Breast epithelium (tissue), 4 donors: ENCODE measurements around the gene ECE1. TPM values are rescaled to one million over a fixed set of nuclear protein-coding genes. Genes with fewer than 3 reads are reported as not detected.
A peak's percentile ranks its signal among the peaks of the same experiment; 100 is the strongest.

Source experiments
- DNase-seq, 2 donors: peaks; one replicate each; pipeline ENCODE4 v3.0.0-alpha.2; 2019; ENCODE audit warnings: low spot score in 2 of 2
- H3K27ac ChIP-seq, 2 donors: fragments of 200-600 bp; sonication (generic) in 1 of 2; one replicate each; pipeline ENCODE4 v1.5.1; 2016 to 2019; ENCODE audit warnings: mild to moderate bottlenecking in 1 of 2
- H3K27me3 ChIP-seq, 2 donors: fragments of 200-600 bp; sonication (generic) in 1 of 2; one replicate each; pipeline versions ENCODE4 v1.5.1 to v1.6.0; 2017 to 2019; ENCODE audit warnings: control low read depth in 1 of 2, mild to moderate bottlenecking in 1 of 2
- H3K36me3 ChIP-seq: fragments of 200-600 bp; one replicate; pipeline ENCODE4 v1.5.1; 2019
- H3K4me1 ChIP-seq, 2 donors: fragments of 200-600 bp; sonication (generic); one replicate each; pipeline ENCODE4 v1.5.1; 2016 to 2019; ENCODE audit warnings: control low read depth in 1 of 2
- H3K4me3 ChIP-seq, 3 donors: fragments of 200-600 bp; sonication (generic); 1 replicate in 2 of 3; 2 replicates in 1 of 3; pipeline ENCODE4 v1.5.1; 2016 to 2019; ENCODE audit warnings: mild to moderate bottlenecking in 3 of 3, moderate library complexity in 2 of 3
- H3K9me3 ChIP-seq, 2 donors: fragments of 200-600 bp; sonication (generic) in 1 of 2; one replicate each; pipeline ENCODE4 v1.5.1; 2016 to 2019; ENCODE audit warnings: control low read depth in 1 of 2
- CTCF ChIP-seq, 3 donors: fragments of 450-650 bp; IDR thresholded peaks; one replicate each; pipeline ENCODE4 v1.5.1; 2016 to 2017; ENCODE audit warnings: antibody characterized with exemption in 3 of 3, mild to moderate bottlenecking in 3 of 3, moderate library complexity in 3 of 3
- POLR2A ChIP-seq: fragments of 450-650 bp; IDR thresholded peaks from one replicate; pipeline ENCODE4 v1.6.1; 2016; ENCODE audit warnings: antibody characterized with exemption, mild to moderate bottlenecking, moderate library complexity
- POLR2AphosphoS5 ChIP-seq, 3 donors: sonication (generic); formaldehyde crosslinking; IDR thresholded peaks; one replicate each; pipeline ENCODE4 v1.6.1; 2017; ENCODE audit warnings: antibody characterized with exemption in 3 of 3
- intact Hi-C: fragments of 100-400 bp; cut with DNase I; formaldehyde crosslinking; loops from one replicate; pipeline ENCODE4 v1.15.1; 2023; ENCODE audit warnings: low total_unique reads
- total RNA-seq, 3 donors: library from RNA; depleted of rRNA; stranded (reverse); fragments of >200 nt; gene quantifications; one replicate each; pipeline ENCODE4 v1.1.0, GENCODE V29; 2016

Gene ECE1
- total RNA-seq, 3 donors from 2014 or later = 62.6 to 121 (median 112) TPM

- peaks cover 5% of the 10 kb centered on the region for H3K36me3 ChIP-seq
- H3K27ac ChIP-seq = peak overlapping the region; percentile 86 to 91
- H3K4me3 ChIP-seq = no peak overlapping the region
- no peaks in the 10 kb centered on the region for H3K4me1 ChIP-seq
- TF ChIP-seq POLR2AphosphoS5 (IDR thresholded peaks at IDR 0.05) (peak in 1 of 3 donors; percentile 68), POLR2A (no peak), CTCF (IDR thresholded peaks at IDR 0.05) (no peak)
- no peaks in the 10 kb centered on the region for H3K27me3 ChIP-seq
- DNase-seq = peak in 1 of 2 donors; percentile 57
- intact Hi-C loops = no loop called here
- no peaks in the 10 kb centered on the region for H3K9me3 ChIP-seq
These were observed 38.3 kb downstream of the ECE1 start for GRCh38 chr1:21251773-21252471.

GRCh38 chr1:21249940-21250493 lies 40.2 kb downstream of the ECE1 start:
- no peak for DNase-seq
- Histone ChIP-seq H3K4me1 (no peaks in the 10 kb centered on the region), H3K36me3 (peaks cover 5% of the 10 kb centered on the region), H3K4me3 (no peak overlapping the region), H3K27me3 (no peaks in the 10 kb centered on the region), H3K9me3 (no peaks in the 10 kb centered on the region), H3K27ac (peak overlapping the region in 1 of 2 donors; percentile 46)
- TF ChIP-seq POLR2AphosphoS5 (IDR thresholded peaks at IDR 0.05) = no peak
- no peak for TF ChIP-seq POLR2A
- TF ChIP-seq CTCF (IDR thresholded peaks at IDR 0.05) = no peak
- intact Hi-C loops = no loop called here

- no peak for DNase-seq
- Histone ChIP-seq H3K9me3 (no peaks in the 10 kb centered on the region), H3K27ac (no peak overlapping the region), H3K36me3 (peaks cover 8% of the 10 kb centered on the region), H3K27me3 (no peaks in the 10 kb centered on the region), H3K4me1 (no peaks in the 10 kb centered on the region), H3K4me3 (no peak overlapping the region)
- TF ChIP-seq POLR2AphosphoS5 (IDR thresholded peaks at IDR 0.05) = no peak
- TF ChIP-seq POLR2A = no peak
- no peak for TF ChIP-seq CTCF (IDR thresholded peaks at IDR 0.05)
- intact Hi-C loops = no loop called here
These were observed 42.2 kb downstream of the ECE1 start for GRCh38 chr1:21247892-21248715.

GRCh38 chr1:21246905-21247642 lies 43.2 kb downstream of the ECE1 start:
- Histone ChIP-seq H3K9me3 (no peaks in the 10 kb centered on the region), H3K36me3 (peaks cover 8% of the 10 kb centered on the region), H3K27ac (peak overlapping the region; percentile 74 to 81), H3K27me3 (no peaks in the 10 kb centered on the region), H3K4me3 (no peak overlapping the region), H3K4me1 (no peaks in the 10 kb centered on the region)
- DNase-seq = peak; percentile 43 to 74
- intact Hi-C loops = no loop called here
- TF ChIP-seq POLR2AphosphoS5 (IDR thresholded peaks at IDR 0.05) = no peak
- TF ChIP-seq POLR2A = no peak
- no peak for TF ChIP-seq CTCF (IDR thresholded peaks at IDR 0.05)
